Psoas muscle (tissue), 8 donors: ENCODE data around the gene HLA-E. TPM values are rescaled to one million over a fixed set of nuclear protein-coding genes. Genes with fewer than 3 reads are reported as not detected.
"Not testable (repeated sequence)": the region's sequence is repeated elsewhere in the genome, so short reads cannot be mapped to it uniquely, and the experiment has no call there.

ENCODE experiments used
- ATAC-seq, 4 donors: fragments of 200-7000 bp; cut with Tn5 transposase; one replicate each; pipeline ENCODE4 v1.9.1; 2020; ENCODE audit warnings: moderate library complexity in 3 of 4, mild to moderate bottlenecking in 2 of 4
- DNase-seq, 2 donors: peaks; one replicate each; pipeline ENCODE4 v3.0.0-alpha.2; 2020
- H3K27ac ChIP-seq: fragments of 200-600 bp; one replicate; pipeline ENCODE4 v1.8.0; 2022
- H3K27me3 ChIP-seq, 3 donors: fragments of 200-600 bp in 1 of 3; one replicate each; pipeline versions ENCODE4 v1.6.1 to v1.8.0; 2013 to 2022; ENCODE audit warnings: low read length in 2 of 3, mild to moderate bottlenecking in 2 of 3, moderate library complexity in 1 of 3; ENCODE audit not compliant: insufficient read depth in 3 of 3
- H3K36me3 ChIP-seq, 2 donors: fragments of 200-600 bp in 1 of 2; one replicate each; pipeline versions ENCODE4 v1.6.1 to v1.8.0; 2013 to 2022; ENCODE audit warnings: low read depth in 1 of 2, mild to moderate bottlenecking in 1 of 2, moderate library complexity in 1 of 2; ENCODE audit not compliant: insufficient read depth in 1 of 2
- H3K4me1 ChIP-seq: fragments of 200-600 bp; one replicate; pipeline ENCODE4 v1.8.0; 2022
- H3K4me3 ChIP-seq: fragments of 200-600 bp; one replicate; pipeline ENCODE4 v1.8.0; 2022; ENCODE audit warnings: mild to moderate bottlenecking
- H3K9me3 ChIP-seq: fragments of 200-600 bp; one replicate; pipeline ENCODE4 v1.8.0; 2022
- CTCF ChIP-seq: fragments of 200-600 bp; IDR thresholded peaks from one replicate; pipeline ENCODE4 v1.8.0; 2022; ENCODE audit warnings: antibody characterized with exemption
- WGBS, 3 donors: extraction: QIAGEN DNeasy Blood & Tissue Kit; methylation state at CpG; one replicate each; pipeline versions ENCODE4 v1.1.6 to v1.1.7; 2013; 5-methylcytosine and 5-hydroxymethylcytosine counted together
- intact Hi-C, 2 donors: fragments of 100-400 bp; cut with DNase I; formaldehyde crosslinking; loops; one replicate each; pipeline versions ENCODE4 v1.11.0 to v1.14.2; 2022
- polyA plus RNA-seq, 3 donors: library from polyadenylated mRNA; stranded (reverse); fragments of 200-250 nt; gene quantifications; one replicate each; pipeline ENCODE4 v1.2.3, GENCODE V29; 2013
- total RNA-seq, 4 donors: library from RNA; stranded (reverse); fragmentation: NEBNext Ultra II Directional in 2 of 4; extraction: Animal tissue kit (Norgen Biotek cat#: 25700) in 2 of 4; gene quantifications; one replicate each; pipeline versions ENCODE4 v1.2.1 to v1.2.4, GENCODE V29; 2021 to 2023
- donor health status: healthy with polysubstance abuse.
- donor health status: DM: no; HTN: no; CAD: no; lungs with moderate emphysema.
- donor health status: Bipolar disorder and iron deficiency.
- donor health status: healthy.
- donor health status: DM: yes; HTN: yes; CAD: no.
- donor health status: DM: no; HTN: no; CAD: no.
- donor health status: DM: no; HTN: no; CAD: no.
- donor health status: DM: yes; HTN: yes; CAD: no.

Gene HLA-E
- total and polyA plus RNA-seq, 7 donors = 75.2 to 168 (median 97.8) TPM

DNA sequence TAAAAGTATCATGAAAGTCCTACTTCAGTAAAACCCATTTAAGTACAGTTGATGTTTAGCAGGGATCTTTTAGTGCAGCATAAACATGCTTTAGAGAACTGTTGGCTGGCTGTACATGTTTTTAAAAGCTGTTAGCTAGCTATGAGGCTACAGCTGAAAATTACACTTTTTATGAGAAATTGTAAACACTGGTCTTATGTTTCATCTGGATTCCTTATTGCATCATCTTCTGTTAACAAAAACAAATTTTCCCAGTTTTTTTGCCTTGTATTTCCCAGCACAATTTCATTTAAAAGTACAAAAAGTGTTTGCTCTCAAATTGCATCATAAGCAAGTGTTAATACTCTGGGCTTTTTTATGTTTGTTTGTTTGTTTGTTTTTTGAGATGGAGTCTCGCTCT lies 18.3 kb upstream of the HLA-E start:
- Histone ChIP-seq H3K9me3 (no peaks in the 10 kb centered on the region), H3K4me3 (no peak overlapping the region), H3K27me3 (peaks cover 4 to 44% (median 15%) of the 10 kb centered on the region in 3 donors), H3K4me1 (peaks cover 8% of the 10 kb centered on the region), H3K27ac (no peak overlapping the region), H3K36me3 (no peaks in the 10 kb centered on the region)
- DNase-seq (no peak), ATAC-seq (no peak)
- TF ChIP-seq CTCF = no peak
- intact Hi-C loops = no loop called here
- 94 to 100% (median 96%) methylated on average over 1 of the region's 1 CpG for WGBS, 3 donors

DNA sequence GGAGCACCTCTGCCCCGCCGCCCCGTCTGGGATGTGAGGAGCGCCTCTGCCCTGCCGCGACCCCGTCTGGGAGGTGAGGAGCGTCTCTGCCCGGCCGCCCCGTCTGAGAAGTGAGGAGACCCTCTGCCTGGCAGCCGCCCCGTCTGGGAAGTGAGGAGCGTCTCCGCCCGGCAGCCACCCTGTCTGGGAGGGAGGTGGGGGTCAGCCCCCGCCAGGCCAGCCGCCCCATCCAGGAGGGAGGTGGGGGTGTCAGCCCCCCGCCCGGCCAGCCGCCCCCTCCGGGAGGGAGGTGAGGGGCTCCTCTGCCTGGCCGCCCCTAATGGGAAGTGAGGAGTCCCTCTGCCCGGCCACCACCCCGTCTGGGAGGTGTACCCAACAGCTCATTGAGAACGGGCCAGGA lies 14.2 kb upstream of the HLA-E start:
- H3K4me1 ChIP-seq, H3K27ac ChIP-seq, DNase-seq, intact Hi-C loops, ATAC-seq, H3K9me3 ChIP-seq, H3K36me3 ChIP-seq, H3K4me3 ChIP-seq: not testable (repeated sequence)
- H3K27me3 ChIP-seq = peaks cover 2 to 33% (median 6%) of the 10 kb centered on the region in 3 donors
- 86 to 94% (median 93%) methylated on average over 9 to 18 of the region's 26 CpGs for WGBS, 3 donors

GRCh38 chr6:30480536-30481156 lies 8.7 kb upstream of the HLA-E start:
- DNase-seq (no peak), ATAC-seq (no peak)
- intact Hi-C loops = loop anchor here (5.0 to 10.0 kb wide), 3 partner anchors 62 to 192 kb away; partner anchors contain the start of gene DHX16 (in 1 of the 2)
- no peak for TF ChIP-seq CTCF
- Histone ChIP-seq H3K27ac (no peak overlapping the region), H3K36me3 (no peaks in the 10 kb centered on the region), H3K4me3 (no peak overlapping the region), H3K4me1 (no peaks in the 10 kb centered on the region), H3K27me3 (peaks cover 5 to 73% (median 12%) of the 10 kb centered on the region in 3 donors), H3K9me3 (no peaks in the 10 kb centered on the region)
- 6 to 7% (median 6%) methylated on average over 18 of the region's 18 CpGs for WGBS, 3 donors

- no peak overlapping the region for H3K27ac ChIP-seq
- intact Hi-C loops = loop anchor here (5.0 to 10.0 kb wide), 3 partner anchors 61 to 191 kb away; partner anchors contain the start of gene DHX16 (in 1 of the 2)
- ATAC-seq (peak in 1 of 4 donors; percentile 20), DNase-seq (no peak)
- 4 to 6% (median 4%) methylated on average over 33 of the region's 33 CpGs for WGBS, 3 donors
- no peaks in the 10 kb centered on the region for H3K9me3 ChIP-seq
- no peaks in the 10 kb centered on the region for H3K36me3 ChIP-seq
- peaks cover 5 to 70% (median 12%) of the 10 kb centered on the region in 3 donors for H3K27me3 ChIP-seq
- H3K4me1 ChIP-seq = no peaks in the 10 kb centered on the region
- TF ChIP-seq CTCF = no peak
- no peak overlapping the region for H3K4me3 ChIP-seq
These were observed 7.9 kb upstream of the HLA-E start for GRCh38 chr6:30481211-30481964.

DNA sequence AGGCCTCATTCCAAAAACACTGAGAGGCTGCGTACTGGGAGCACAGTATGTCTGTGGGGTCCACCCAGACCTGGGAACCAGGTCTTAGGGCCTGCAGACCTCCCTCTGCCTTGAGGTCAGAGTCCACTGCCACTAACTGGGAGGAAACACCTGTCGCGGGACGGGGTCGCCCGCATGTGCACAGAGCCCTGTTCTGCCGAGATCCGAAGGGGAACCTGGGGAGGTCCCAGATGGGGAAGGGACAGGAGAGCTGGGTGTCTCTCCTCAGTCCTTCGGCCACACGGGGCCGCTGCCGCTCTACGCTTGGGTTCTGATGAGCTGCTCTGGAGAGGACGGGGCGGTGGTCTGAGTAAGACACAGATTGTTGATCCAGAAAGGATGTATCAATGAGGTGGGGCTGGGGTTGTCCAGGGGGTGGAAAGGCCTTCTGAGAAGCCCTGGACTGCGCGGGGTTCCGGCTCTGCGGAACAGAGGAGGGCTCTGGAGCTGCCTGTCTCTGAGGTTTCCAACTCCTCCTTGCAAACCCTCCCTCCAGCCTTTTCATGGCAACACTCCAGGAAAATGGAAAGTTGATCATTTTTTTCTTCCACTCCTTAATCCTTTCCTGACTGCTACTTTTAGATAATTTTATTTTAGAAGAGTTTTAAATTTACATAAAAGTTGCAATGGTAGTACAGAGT lies 7.2 kb upstream of the HLA-E start:
- H3K27ac ChIP-seq, H3K4me1 ChIP-seq, H3K36me3 ChIP-seq, H3K9me3 ChIP-seq, H3K4me3 ChIP-seq: not testable (repeated sequence)
- TF ChIP-seq CTCF = peak; percentile 60
- peak; percentile 72 to 84 for DNase-seq
- peak; percentile 70 to 88 (median 80) for ATAC-seq
- peaks cover 5 to 64% (median 12%) of the 10 kb centered on the region in 3 donors for H3K27me3 ChIP-seq
- WGBS, 3 donors = 0 to 1% (median 1%) methylated on average over 19 of the region's 19 CpGs
- intact Hi-C loops = loop anchor here (5.0 to 10.0 kb wide), 3 partner anchors 60 to 190 kb away; partner anchors contain the start of gene DHX16 (in 1 of the 2)
